ENCODE measurements around the gene IL23A. TPM values are rescaled to one million over a fixed set of nuclear protein-coding genes. Genes with fewer than 3 reads are reported as not detected.

IL23A gene
- total and polyA plus RNA-seq, 2 of the 13 experiments (the other 11 are each of a cell fraction or from before 2014, with no cell fraction given): 0.33 to 0.35 TPM

- TF ChIP-seq, protein P1, sequence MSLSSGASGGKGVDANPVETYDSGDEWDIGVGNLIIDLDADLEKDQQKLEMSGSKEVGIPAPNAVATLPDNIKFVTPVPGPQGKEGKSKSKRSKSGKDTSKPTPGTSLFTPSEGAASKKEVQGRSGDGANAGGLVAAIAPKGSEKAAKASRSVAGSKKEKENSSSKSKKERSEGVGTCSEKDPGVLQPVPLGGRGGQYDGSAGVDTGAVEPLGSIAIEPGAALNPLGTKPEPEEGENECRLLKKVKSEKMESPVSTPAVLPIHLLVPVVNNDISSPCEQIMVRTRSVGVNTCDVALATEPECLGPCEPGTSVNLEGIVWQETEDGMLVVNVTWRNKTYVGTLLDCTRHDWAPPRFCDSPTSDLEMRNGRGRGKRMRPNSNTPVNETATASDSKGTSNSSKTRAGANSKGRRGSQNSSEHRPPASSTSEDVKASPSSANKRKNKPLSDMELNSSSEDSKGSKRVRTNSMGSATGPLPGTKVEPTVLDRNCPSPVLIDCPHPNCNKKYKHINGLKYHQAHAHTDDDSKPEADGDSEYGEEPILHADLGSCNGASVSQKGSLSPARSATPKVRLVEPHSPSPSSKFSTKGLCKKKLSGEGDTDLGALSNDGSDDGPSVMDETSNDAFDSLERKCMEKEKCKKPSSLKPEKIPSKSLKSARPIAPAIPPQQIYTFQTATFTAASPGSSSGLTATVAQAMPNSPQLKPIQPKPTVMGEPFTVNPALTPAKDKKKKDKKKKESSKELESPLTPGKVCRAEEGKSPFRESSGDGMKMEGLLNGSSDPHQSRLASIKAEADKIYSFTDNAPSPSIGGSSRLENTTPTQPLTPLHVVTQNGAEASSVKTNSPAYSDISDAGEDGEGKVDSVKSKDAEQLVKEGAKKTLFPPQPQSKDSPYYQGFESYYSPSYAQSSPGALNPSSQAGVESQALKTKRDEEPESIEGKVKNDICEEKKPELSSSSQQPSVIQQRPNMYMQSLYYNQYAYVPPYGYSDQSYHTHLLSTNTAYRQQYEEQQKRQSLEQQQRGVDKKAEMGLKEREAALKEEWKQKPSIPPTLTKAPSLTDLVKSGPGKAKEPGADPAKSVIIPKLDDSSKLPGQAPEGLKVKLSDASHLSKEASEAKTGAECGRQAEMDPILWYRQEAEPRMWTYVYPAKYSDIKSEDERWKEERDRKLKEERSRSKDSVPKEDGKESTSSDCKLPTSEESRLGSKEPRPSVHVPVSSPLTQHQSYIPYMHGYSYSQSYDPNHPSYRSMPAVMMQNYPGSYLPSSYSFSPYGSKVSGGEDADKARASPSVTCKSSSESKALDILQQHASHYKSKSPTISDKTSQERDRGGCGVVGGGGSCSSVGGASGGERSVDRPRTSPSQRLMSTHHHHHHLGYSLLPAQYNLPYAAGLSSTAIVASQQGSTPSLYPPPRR (CRISPR knock-in tag; IDR thresholded peaks at IDR 0.05; ENCODE audit: borderline replicate concordance): peak; percentile 83; the same call in 1 of the 2 replicates
- TF ChIP-seq, protein P2, sequence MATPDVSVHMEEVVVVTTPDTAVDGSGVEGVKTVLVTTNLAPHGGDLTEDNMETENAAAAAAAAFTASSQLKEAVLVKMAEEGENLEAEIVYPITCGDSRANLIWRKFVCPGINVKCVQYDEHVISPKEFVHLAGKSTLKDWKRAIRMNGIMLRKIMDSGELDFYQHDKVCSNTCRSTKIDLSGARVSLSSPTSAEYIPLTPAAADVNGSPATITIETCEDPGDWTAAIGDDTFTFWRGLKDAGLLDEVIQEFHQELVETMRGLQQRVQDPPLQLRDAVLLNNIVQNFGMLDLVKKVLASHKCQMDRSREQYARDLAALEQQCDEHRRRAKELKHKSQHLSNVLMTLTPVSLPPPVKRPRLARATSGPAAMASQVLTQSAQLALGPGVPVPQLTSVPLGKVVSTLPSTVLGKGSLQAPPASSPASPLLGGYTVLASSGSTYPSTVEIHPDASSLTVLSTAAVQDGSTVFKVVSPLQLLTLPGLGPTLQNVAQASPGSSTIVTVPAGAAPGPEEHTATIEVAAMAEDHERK (CRISPR knock-in tag; IDR thresholded peaks at IDR 0.05; ENCODE audit: low read depth): no peak
- TF ChIP-seq ZNF652 (CRISPR knock-in tag; IDR thresholded peaks at IDR 0.05; ENCODE audit: borderline replicate concordance, low read depth) (0 out of 2 replicates have a peak, but pooled peaks have one; percentile 9), SNAI1 (CRISPR knock-in tag; IDR thresholded peaks at IDR 0.05; ENCODE audit: borderline replicate concordance) (no peak), ZNF772 (CRISPR knock-in tag; IDR thresholded peaks at IDR 0.05) (no peak), ZNF451 (CRISPR knock-in tag; IDR thresholded peaks at IDR 0.05) (no peak), ATF6 (CRISPR knock-in tag; conservative IDR thresholded peaks at IDR 0.05) (no peak), MEIS1 (CRISPR knock-in tag; IDR thresholded peaks at IDR 0.05; ENCODE audit: borderline replicate concordance) (no peak), HOXA9 (CRISPR knock-in tag; IDR thresholded peaks at IDR 0.05; ENCODE audit: borderline replicate concordance) (no peak), ZNF367 (CRISPR knock-in tag; IDR thresholded peaks at IDR 0.05; ENCODE audit: borderline replicate concordance) (no peak), PAF1 (CRISPR knock-in tag; IDR thresholded peaks at IDR 0.05) (no peak), GPN1 (CRISPR knock-in tag; IDR thresholded peaks at IDR 0.05; ENCODE audit: borderline replicate concordance) (no peak), ZNF549 (CRISPR knock-in tag; IDR thresholded peaks at IDR 0.05) (no peak), DPF2 (CRISPR knock-in tag; IDR thresholded peaks at IDR 0.05; ENCODE audit: borderline replicate concordance, low read depth) (peak; percentile 67; the same call in 1 of the 2 replicates), ZNF891 (CRISPR knock-in tag; IDR thresholded peaks at IDR 0.05) (no peak)
- TF ChIP-seq, protein P3, sequence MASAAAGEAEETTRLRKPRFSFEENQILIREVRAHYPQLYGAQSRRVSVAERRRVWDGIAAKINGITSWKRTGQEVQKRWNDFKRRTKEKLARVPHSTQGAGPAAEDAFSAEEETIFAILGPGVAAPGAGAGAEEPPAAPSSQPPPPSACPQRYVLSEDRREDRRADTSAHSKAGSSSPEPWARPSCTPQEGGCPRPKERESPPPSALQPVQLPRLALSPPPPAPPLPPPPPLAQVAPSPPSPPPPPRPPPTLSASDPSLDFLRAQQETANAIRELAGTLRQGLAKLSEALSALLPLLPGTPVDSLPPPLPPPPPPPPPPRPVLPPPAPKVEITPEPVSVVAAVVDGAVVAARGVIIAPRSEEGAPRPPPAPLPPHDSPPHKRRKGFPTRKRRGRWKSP (CRISPR knock-in tag; IDR thresholded peaks at IDR 0.05): no peak
These were observed 23.7 kb downstream of the IL23A start, which contains the start of gene APOF (continued) for GRCh38 chr12:56362130-56363059.

Data from HepG2 (cell line).